ENCODE data around the gene TMEM97. TPM values are rescaled to one million over a fixed set of nuclear protein-coding genes. Genes with fewer than 3 reads are reported as not detected.
A peak's percentile ranks its signal among the peaks of the same experiment; 100 is the strongest.

Gene TMEM97
- total and polyA plus RNA-seq, 9 of the 15 experiments (the other 6 are each of a cell fraction or from before 2014, with no cell fraction given): 34.6 to 121 (median 76.0) TPM

DNA sequence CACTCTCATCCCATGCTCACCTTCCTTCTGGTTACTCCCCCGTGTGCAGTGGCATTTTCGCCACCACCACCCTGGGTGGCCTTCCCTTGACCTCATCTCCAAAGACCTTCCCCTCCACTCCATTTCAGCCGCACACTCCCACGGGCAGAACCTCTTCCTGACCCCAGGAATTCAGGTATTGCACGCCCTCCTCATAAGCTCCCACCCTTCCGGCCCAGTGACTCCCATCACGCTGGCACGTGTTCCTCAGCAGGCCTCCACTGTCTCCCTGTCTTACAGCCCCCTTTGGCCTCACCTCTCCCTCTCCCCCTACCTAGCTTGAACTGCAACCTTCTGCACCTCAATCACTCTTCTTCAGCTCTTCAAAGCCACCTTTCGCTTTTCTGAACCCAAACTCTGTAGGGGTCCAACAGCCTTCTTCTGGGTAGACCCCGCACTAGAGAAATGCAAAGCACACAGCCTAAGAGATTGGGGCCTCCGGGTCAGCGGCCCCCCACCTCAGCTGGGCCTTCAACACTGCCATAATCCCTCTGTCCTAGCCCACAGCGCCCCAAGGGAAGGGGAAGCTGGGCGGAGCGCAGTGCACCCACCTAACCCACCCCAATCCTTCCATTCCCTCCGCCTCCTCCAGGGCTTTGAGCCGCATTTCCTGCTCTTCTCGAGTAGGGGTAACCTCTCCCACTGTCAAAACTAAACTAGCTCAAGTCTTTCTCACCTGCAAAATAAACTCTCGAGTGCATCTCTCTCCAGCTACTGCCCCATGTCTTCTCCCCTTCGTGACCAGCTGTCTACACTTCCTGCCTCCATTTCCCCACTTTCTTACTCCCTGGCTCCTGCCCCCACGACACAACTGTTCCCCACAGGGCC lies 1.7 kb upstream of the TMEM97 start (continued):
- TF ChIP-seq GTF2A2 (tag; IDR thresholded peaks at IDR 0.05): no peak
- peak; percentile 59; the same call in 1 of the 2 replicates for TF ChIP-seq ESRRA (IDR thresholded peaks at IDR 0.05; ENCODE audit: borderline replicate concordance, low read depth)
- no peak for TF ChIP-seq NCOA1 (IDR thresholded peaks at IDR 0.05; ENCODE audit: low read depth)
- peak; percentile 20 for TF ChIP-seq WHSC1 (IDR thresholded peaks at IDR 0.05; ENCODE audit: low read length)
- TF ChIP-seq, protein P1, sequence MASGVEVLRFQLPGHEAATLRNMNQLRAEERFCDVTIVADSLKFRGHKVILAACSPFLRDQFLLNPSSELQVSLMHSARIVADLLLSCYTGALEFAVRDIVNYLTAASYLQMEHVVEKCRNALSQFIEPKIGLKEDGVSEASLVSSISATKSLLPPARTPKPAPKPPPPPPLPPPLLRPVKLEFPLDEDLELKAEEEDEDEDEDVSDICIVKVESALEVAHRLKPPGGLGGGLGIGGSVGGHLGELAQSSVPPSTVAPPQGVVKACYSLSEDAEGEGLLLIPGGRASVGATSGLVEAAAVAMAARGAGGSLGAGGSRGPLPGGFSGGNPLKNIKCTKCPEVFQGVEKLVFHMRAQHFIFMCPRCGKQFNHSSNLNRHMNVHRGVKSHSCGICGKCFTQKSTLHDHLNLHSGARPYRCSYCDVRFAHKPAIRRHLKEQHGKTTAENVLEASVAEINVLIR (CRISPR knock-in tag; IDR thresholded peaks at IDR 0.05): no peak
- TF ChIP-seq FOSL1 (tag; conservative IDR thresholded peaks at IDR 0.05): no peak
- TF ChIP-seq MTA3 (IDR thresholded peaks at IDR 0.05; ENCODE audit: borderline replicate concordance): no peak
- TF ChIP-seq NCOA2 (IDR thresholded peaks at IDR 0.05; ENCODE audit: partially characterized antibody in 2 of 2): no peak
- TF ChIP-seq, protein P2, sequence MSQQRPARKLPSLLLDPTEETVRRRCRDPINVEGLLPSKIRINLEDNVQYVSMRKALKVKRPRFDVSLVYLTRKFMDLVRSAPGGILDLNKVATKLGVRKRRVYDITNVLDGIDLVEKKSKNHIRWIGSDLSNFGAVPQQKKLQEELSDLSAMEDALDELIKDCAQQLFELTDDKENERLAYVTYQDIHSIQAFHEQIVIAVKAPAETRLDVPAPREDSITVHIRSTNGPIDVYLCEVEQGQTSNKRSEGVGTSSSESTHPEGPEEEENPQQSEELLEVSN (IDR thresholded peaks at IDR 0.05; ENCODE audit: borderline replicate concordance in 1 of 2, extremely low read depth in 1 of 2, insufficient read depth in 1 of 2, insufficient read length in 1 of 2, low read depth in 1 of 2, low read length in 1 of 2, poor library complexity in 1 of 2, severe bottlenecking in 1 of 2): peak in 1 of 2 experiments; percentile 52
- TF ChIP-seq MCM2 (IDR thresholded peaks at IDR 0.05; ENCODE audit: low read depth): no peak
- TF ChIP-seq PHF8 (IDR thresholded peaks at IDR 0.05; ENCODE audit: borderline replicate concordance, low read length): no peak; the same call in 1 of the 2 replicates
- TF ChIP-seq ZNF217 (CRISPR knock-in tag; IDR thresholded peaks at IDR 0.05): no peak
- TF ChIP-seq KAT2B (IDR thresholded peaks at IDR 0.05; ENCODE audit: low read depth, low read length): no peak
- no peak for TF ChIP-seq PRPF4 (IDR thresholded peaks at IDR 0.05; ENCODE audit: insufficient read depth, low read depth, low read length, poor library complexity, severe bottlenecking)
- TF ChIP-seq, protein P3, sequence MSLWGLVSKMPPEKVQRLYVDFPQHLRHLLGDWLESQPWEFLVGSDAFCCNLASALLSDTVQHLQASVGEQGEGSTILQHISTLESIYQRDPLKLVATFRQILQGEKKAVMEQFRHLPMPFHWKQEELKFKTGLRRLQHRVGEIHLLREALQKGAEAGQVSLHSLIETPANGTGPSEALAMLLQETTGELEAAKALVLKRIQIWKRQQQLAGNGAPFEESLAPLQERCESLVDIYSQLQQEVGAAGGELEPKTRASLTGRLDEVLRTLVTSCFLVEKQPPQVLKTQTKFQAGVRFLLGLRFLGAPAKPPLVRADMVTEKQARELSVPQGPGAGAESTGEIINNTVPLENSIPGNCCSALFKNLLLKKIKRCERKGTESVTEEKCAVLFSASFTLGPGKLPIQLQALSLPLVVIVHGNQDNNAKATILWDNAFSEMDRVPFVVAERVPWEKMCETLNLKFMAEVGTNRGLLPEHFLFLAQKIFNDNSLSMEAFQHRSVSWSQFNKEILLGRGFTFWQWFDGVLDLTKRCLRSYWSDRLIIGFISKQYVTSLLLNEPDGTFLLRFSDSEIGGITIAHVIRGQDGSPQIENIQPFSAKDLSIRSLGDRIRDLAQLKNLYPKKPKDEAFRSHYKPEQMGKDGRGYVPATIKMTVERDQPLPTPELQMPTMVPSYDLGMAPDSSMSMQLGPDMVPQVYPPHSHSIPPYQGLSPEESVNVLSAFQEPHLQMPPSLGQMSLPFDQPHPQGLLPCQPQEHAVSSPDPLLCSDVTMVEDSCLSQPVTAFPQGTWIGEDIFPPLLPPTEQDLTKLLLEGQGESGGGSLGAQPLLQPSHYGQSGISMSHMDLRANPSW (CRISPR knock-in tag; IDR thresholded peaks at IDR 0.05): no peak
- no peak for TF ChIP-seq ELF4 (CRISPR knock-in tag; IDR thresholded peaks at IDR 0.05)
- TF ChIP-seq HMG20B (CRISPR knock-in tag; IDR thresholded peaks at IDR 0.05): no peak
- TF ChIP-seq ADNP (tag; IDR thresholded peaks at IDR 0.05): no peak
- no peak for TF ChIP-seq TSC22D4 (tag; IDR thresholded peaks at IDR 0.05)
- TF ChIP-seq ZNF23 (CRISPR knock-in tag; IDR thresholded peaks at IDR 0.05): no peak
- no peak; the same call in 1 of the 2 replicates for TF ChIP-seq HDAC2 (IDR thresholded peaks at IDR 0.05)
- no peak for TF ChIP-seq ZNF263 (CRISPR knock-in tag; IDR thresholded peaks at IDR 0.05; ENCODE audit: borderline replicate concordance)
- TF ChIP-seq HDAC1 (IDR thresholded peaks at IDR 0.05): 0 out of 4 replicates have a peak, but pooled peaks of 1 of the 2 experiments have one; percentile 8
- no peak for TF ChIP-seq STAT5A (IDR thresholded peaks at IDR 0.05; ENCODE audit: borderline replicate concordance, low read length)

All from K562 (cell line).